GM21619 (cell line): ENCODE results near the gene MYL4.
"Not testable (repeated sequence)": the region's sequence is repeated elsewhere in the genome, so short reads cannot be mapped to it uniquely, and the experiment has no call there.

ENCODE experiments used
- ATAC-seq: cut with Tn5 transposase; IDR thresholded peaks from one replicate; pipeline ENCODE4 v1.9.1; 2021; ENCODE audit not compliant: unreplicated experiment

Gene MYL4

GRCh38 chr17:47219621-47220475 lies 10.7 kb downstream of the MYL4 start:
- no peak for ATAC-seq

DNA sequence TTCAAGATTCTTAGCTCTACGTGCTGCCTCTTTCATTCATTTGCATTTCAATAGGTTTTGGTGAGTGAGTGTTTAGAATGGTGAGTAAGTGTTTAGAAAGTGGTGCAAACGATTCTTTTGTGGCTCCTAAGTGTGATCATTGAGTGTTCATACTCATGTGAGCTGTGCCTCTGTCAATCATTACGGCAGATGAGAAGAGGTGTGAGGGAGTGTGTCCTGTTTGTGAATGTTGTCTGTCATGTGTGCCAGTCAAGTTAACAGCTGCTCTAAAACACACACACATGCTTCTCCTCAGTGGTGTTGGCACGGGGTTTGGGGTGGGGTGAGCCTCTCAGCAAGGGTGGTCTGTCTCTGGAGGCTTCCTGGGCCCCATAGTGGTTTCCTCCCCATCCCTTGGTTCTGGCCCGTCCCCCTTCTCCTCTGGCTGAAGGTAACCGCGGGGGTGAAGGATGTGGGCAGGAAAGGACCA lies 11.4 kb downstream of the MYL4 start:
- no peak for ATAC-seq

DNA sequence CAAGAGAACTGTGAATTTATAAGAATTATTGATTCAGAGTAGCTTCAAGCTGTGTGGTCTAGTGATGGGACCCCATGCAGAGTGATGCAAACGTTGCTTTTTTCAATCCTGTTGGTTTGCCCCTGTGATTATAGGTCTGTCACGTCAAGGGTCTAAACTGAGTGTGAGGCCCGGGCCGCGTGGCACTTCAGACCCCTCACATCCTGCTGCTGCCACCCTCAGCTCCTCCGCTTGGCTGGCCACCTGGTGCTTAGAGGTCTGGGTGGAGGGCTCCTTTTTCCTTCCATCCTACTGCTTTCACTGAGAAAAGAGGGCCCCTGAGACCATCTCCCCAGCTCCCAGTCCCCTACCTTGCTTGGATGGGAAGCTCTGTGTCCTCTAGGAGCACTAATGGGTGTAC lies 12.0 kb downstream of the MYL4 start:
- no peak for ATAC-seq

DNA sequence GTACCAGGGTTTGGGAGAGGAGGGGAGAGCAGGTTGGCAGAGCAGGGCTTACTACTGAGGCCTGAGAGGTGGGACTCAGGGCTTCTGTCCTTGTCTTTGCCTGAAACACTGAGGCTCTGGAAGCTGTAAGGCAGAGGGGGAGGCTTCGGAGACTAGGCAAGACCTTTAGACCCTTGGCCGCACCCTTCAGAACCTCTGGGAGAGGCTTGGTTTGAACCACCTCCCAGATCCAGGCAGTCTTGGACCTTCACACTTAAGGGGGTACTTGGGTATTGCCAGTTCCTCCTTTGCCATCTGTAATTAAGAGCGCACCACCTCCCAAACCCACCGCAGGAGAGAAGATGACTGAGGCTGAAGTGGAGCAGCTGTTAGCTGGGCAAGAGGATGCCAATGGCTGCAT lies 12.9 kb downstream of the MYL4 start:
- no peak for ATAC-seq

DNA sequence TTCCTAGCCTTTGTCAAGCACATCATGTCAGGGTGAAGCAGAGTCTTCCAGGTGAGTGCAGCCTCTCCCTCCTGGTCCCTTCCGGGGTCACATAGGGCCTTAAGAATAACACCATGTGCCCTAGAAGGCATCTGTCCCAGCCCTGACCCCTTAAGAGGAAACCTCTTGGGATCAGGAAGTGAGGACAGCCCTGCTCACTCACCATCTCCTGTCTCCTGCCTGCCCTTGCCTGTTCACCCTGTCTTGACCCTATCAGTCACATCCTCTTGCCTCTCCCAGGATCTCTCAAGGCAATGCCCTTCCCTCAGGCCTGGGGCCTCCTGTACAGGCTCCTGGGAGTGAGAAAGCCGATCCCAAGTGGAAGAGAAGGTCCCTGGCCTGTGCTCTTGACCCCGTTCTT lies 13.9 kb downstream of the MYL4 start:
- ATAC-seq = no peak

GRCh38 chr17:47223460-47223859 lies 14.3 kb downstream of the MYL4 start:
- ATAC-seq = no peak

GRCh38 chr17:47224077-47224476 lies 14.9 kb downstream of the MYL4 start:
- ATAC-seq = not testable (repeated sequence)

- no peak for ATAC-seq
Observed at GRCh38 chr17:47224966-47225365, 15.8 kb downstream of the MYL4 start.

DNA sequence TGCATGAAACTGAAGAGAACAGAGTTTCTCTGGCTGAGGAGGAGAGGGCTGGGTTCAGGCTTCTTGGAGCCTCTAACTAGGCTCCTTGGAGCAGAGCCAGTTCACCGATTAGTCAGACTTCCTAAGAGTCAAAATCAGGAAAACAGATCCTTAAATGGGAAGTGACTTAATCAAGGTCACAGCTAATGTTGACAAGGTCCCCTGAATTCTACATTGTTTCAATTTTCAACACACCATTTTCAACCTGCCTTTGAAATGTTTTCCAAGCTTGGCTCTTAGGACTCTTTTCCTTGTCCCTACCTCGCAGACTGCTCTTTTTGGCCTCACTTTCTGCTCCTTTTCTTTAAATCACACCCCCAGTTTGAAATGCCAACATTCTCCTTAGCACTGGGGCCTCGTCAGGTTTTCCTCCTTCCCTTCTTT lies 16.3 kb downstream of the MYL4 start:
- no peak for ATAC-seq

- no peak for ATAC-seq
Observed at GRCh38 chr17:47225911-47226688, 17.0 kb downstream of the MYL4 start.

GRCh38 chr17:47227862-47228261 lies 18.7 kb downstream of the MYL4 start:
- ATAC-seq = no peak

- peak; percentile 64 for ATAC-seq
Observed at GRCh38 chr17:47229535-47230443, 20.6 kb downstream of the MYL4 start.

DNA sequence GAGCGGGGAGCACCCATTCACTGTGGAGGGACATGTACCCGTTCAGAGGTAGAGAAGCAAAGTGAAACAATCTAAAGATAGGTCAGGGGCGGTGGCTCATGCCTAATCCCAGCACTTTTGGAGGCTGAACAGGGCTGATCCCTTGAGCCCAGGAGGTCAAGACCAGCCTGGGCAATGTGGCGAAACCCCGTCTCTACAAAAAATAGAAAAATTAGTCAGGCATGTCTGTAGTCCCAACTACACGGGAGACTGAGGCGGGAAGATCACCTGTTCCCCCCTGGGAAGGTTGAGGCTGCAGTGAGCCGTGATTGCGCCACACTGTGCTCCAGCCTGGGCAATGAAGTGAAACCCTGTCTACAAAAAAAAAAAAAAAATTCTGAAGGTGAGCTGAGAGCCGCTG lies 21.7 kb downstream of the MYL4 start:
- no peak for ATAC-seq

DNA sequence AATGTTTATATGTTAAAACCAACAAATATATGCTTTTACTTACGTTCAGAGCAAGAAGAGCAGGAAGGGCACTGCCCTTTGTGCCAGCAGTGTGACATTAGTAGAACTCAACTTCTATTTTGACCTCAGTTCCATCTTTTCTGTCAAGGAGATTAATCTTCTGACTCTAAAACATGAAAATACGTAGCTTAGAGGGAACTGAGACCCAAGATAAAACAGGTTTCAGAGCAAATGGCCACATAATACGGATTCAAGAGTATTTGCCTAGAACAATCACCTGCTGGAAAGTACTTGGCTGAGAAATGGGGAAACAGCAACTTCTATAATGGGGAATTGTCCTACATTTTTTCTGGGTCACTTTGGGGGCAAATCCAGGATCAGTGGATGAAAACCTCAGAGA lies 22.2 kb downstream of the MYL4 start:
- ATAC-seq = no peak

DNA sequence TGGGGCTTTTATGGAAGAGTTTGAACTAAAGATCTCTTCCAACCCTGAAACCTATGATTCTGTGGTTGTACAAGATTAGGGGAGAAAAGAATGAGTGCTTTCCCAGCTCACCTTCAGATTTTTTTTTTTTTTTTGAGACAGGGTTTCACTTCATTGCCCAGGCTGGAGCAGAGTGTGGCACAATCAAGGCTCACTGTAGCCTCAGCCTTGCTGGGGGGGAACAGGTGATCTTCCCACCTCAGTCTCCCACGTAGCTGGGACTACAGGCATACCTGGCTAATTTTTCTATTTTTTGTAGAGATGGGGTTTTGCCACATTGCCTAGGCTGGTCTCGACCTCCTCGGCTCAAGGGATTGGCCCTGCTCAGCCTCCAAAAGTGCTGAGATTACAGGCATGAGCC lies 22.7 kb downstream of the MYL4 start:
- no peak for ATAC-seq

GRCh38 chr17:47232465-47232864 lies 23.3 kb downstream of the MYL4 start:
- ATAC-seq = no peak

- no peak for ATAC-seq
Observed at GRCh38 chr17:47235506-47235905, 26.4 kb downstream of the MYL4 start.

DNA sequence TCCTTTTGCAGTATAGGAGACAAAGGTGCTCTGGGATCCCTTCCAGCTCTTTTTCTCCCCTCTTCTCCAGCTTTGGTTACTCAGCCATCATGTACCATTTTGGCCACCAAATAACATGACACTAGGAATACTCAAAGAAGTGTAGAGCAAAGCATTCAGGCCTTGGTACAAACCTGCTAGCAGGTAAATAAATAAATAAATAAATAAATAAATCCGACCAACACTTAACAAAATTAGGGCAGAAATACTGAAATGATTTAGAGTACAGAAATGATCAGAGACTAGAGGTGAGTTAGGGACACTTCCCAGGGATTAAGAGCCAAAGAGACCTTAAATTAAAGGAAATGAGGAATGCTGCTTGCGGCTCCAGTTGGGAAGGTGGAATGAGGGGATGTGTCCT lies 26.8 kb downstream of the MYL4 start:
- no peak for ATAC-seq

- no peak for ATAC-seq
Observed at GRCh38 chr17:47237841-47238240, 28.7 kb downstream of the MYL4 start.

GRCh38 chr17:47238321-47239010 lies 29.3 kb downstream of the MYL4 start:
- ATAC-seq = no peak

DNA sequence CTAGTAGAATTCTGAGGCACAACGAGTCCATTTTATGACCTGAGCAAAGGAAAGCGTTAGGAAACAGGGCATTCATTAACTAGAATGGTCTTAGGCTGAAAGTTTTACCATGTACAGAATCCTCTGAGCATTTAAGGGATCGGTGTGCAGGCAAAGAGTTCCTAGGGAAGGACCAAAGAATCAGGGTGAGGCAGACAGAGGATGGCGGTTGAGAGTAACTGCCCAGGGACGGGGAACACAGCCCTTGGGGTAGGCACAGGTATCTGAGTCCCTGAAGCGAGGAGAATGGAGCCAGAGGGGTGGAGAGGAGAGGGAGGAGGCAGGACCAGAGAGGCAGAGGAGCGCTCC lies 30.4 kb downstream of the MYL4 start:
- ATAC-seq = no peak
